K562 (cell line): ENCODE results near the gene SYNJ2. TPM values are rescaled to one million over a fixed set of nuclear protein-coding genes. Genes with fewer than 3 reads are reported as not detected.

Experiments
- BRD4 ChIP-seq: fragments of 200-600 bp; sonication (generic); IDR thresholded peaks from 2 replicates; pipeline ENCODE4 v1.6.1; 2017; ENCODE audit warnings: inconsistent platforms
- GABPA ChIP-seq: fragments of 200-800 bp; sonication (Bioruptor generic); conservative IDR thresholded peaks from 2 replicates; pipeline ENCODE4 v1.6.1; 2016; ENCODE audit warnings: low read depth, missing genetic modification characterization, missing compliant biosample characterization
- GTF2A2 ChIP-seq: IDR thresholded peaks from 2 replicates; pipeline ENCODE4 v1.6.1; 2016; ENCODE audit warnings: mild to moderate bottlenecking, missing genetic modification characterization, missing compliant biosample characterization
- HDGF ChIP-seq: fragments of 450-650 bp; IDR thresholded peaks from 2 replicates; pipeline ENCODE4 v1.6.1; 2016
- KDM5B ChIP-seq: fragments of 200-600 bp; sonication (generic); IDR thresholded peaks from 2 replicates; pipeline ENCODE4 v1.6.1; 2012; ENCODE audit warnings: low read depth, mild to moderate bottlenecking, moderate library complexity, low read length, control low read depth, inconsistent platforms; ENCODE audit not compliant: insufficient replicate concordance
- MIER1 ChIP-seq: fragments of 450-650 bp; IDR thresholded peaks from 2 replicates; pipeline ENCODE4 v1.6.1; 2016; ENCODE audit warnings: antibody characterized with exemption, mild to moderate bottlenecking, low read depth
- NEUROD1 ChIP-seq: fragments of 150-350 bp; IDR thresholded peaks from 2 replicates; pipeline ENCODE4 v1.6.1; 2014; ENCODE audit warnings: borderline replicate concordance, low read length, low read depth; ENCODE audit not compliant: partially characterized antibody
- NR2C2 ChIP-seq, 2 experiments: fragments of 200-800 bp in 1 of 2; sonication (Bioruptor generic) in 1 of 2; sonication (generic) in 1 of 2; formaldehyde crosslinking in 1 of 2; IDR thresholded peaks; 2 replicates each; pipeline versions ENCODE4 v1.6.1 to v1.8.0; 2016 to 2022; ENCODE audit warnings: mild to moderate bottlenecking in 1 of 2, missing compliant biosample characterization in 1 of 2, missing genetic modification characterization in 1 of 2, missing genetic modification reagents in 1 of 2
- POLR2H ChIP-seq: IDR thresholded peaks from 2 replicates; pipeline ENCODE4 v1.6.1; 2016; ENCODE audit warnings: missing genetic modification characterization, low read depth, mild to moderate bottlenecking, control low read depth, missing compliant biosample characterization, moderate library complexity
- SIX5 ChIP-seq, 2 experiments: IDR thresholded peaks; 2 replicates each; pipeline ENCODE4 v1.6.1; 2011; ENCODE audit warnings: low read length in 2 of 2, borderline replicate concordance in 1 of 2, low read depth in 1 of 2, mild to moderate bottlenecking in 1 of 2, moderate library complexity in 1 of 2; ENCODE audit not compliant: insufficient read depth in 1 of 2
- TEAD4 ChIP-seq, 2 experiments: sonication (generic) in 1 of 2; formaldehyde crosslinking in 1 of 2; IDR thresholded peaks; 2 replicates each; pipeline versions ENCODE4 v1.6.1 to v1.8.0; 2012 to 2022; ENCODE audit warnings: borderline replicate concordance in 1 of 2, inconsistent platforms in 1 of 2, low read length in 1 of 2, mild to moderate bottlenecking in 1 of 2, missing genetic modification reagents in 1 of 2
- TGIF2 ChIP-seq: sonication (generic); formaldehyde crosslinking; IDR thresholded peaks from 2 replicates; pipeline ENCODE4 v1.8.1; 2022; ENCODE audit warnings: mild to moderate bottlenecking, missing genetic modification reagents, moderate library complexity
- ZBTB1 ChIP-seq: sonication (generic); formaldehyde crosslinking; IDR thresholded peaks from 2 replicates; pipeline ENCODE4 v1.8.1; 2023; ENCODE audit warnings: missing genetic modification reagents, low read depth, mild to moderate bottlenecking, borderline replicate concordance
- ZNF12 ChIP-seq: sonication (generic); formaldehyde crosslinking; IDR thresholded peaks from 2 replicates; pipeline ENCODE4 v1.4.0; 2020; ENCODE audit warnings: mild to moderate bottlenecking, missing genetic modification reagents
- polyA plus RNA-seq, 8 experiments: library from polyadenylated mRNA; depleted of rRNA in 4 of 8; stranded (reverse) in 5 of 8; unstranded in 3 of 8; fragments of >200 nt; fragmentation: Nextera tagmentation in 2 of 8; fragmentation: Illumina TruSeq in 1 of 8; extraction: Ambion mirVana in 2 of 8; extraction: Trizol in 1 of 8; gene quantifications; 2 replicates each; pipeline versions ENCODE4 v1.2.1 to v1.2.3, GENCODE V29; 2011 to 2014; ENCODE audit warnings: inconsistent platforms in 1 of 8, missing spikeins in 1 of 8
- total RNA-seq, 7 experiments: library from RNA; depleted of rRNA in 6 of 7; stranded (reverse); fragments of >200 nt in 6 of 7; fragmentation: Illumina TruSeq in 2 of 7; extraction: Trizol in 2 of 7; gene quantifications; 2 replicates each; pipeline versions ENCODE4 v1.2.1 to v1.2.3, GENCODE V29; 2011 to 2021; ENCODE audit warnings: low replicate concordance in 1 of 7
- TF ChIP-seq, protein P1 (sequence below): sonication (generic); formaldehyde crosslinking; IDR thresholded peaks from 2 replicates; pipeline ENCODE4 v1.8.0; 2022; ENCODE audit warnings: mild to moderate bottlenecking, missing genetic modification reagents
- TF ChIP-seq, protein P2 (sequence below): sonication (generic); formaldehyde crosslinking; IDR thresholded peaks from 2 replicates; pipeline ENCODE4 v1.8.0; 2022; ENCODE audit warnings: missing genetic modification reagents, mild to moderate bottlenecking, moderate library complexity, borderline replicate concordance
- TF ChIP-seq, protein P3 (sequence below), 2 experiments: IDR thresholded peaks in 1 of 2; conservative IDR thresholded peaks in 1 of 2; 2 replicates each; pipeline ENCODE4 v1.6.1; 2016; ENCODE audit warnings: low read depth in 2 of 2, mild to moderate bottlenecking in 1 of 2, missing compliant biosample characterization in 1 of 2, missing genetic modification characterization in 1 of 2, moderate library complexity in 1 of 2

SYNJ2 gene
- total and polyA plus RNA-seq, 9 of the 15 experiments (the other 6 are each of a cell fraction or from before 2014, with no cell fraction given) = 3.0 to 27.7 (median 17.8) TPM

DNA sequence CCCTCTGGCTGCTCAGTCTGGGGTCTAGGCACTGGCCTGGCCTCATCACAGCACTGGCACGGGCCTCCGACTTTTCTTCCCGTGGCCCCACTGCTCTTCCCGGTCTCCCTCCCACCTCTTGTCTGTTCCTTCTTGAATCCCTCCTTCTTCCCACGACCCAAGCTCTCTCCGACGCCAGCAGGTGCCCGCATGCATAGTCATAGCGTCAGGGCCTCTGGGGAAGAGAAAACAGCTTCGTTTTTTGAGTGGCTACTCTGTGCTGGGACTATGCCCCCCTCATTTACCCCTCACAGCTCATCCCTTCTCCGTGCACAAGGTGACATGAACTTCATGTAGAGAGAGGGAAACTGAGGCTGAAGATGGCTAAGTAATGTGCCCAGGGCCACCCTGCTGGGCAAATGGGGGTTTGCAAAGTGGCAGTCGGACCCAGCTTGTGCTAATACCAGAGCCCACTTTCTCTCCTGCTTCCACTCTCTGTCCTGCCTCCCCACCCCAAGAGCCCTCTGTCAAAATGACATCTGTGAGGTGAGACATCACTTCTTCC, 59.2 kb downstream of the SYNJ2 start (continued):
- TF ChIP-seq, protein P1, sequence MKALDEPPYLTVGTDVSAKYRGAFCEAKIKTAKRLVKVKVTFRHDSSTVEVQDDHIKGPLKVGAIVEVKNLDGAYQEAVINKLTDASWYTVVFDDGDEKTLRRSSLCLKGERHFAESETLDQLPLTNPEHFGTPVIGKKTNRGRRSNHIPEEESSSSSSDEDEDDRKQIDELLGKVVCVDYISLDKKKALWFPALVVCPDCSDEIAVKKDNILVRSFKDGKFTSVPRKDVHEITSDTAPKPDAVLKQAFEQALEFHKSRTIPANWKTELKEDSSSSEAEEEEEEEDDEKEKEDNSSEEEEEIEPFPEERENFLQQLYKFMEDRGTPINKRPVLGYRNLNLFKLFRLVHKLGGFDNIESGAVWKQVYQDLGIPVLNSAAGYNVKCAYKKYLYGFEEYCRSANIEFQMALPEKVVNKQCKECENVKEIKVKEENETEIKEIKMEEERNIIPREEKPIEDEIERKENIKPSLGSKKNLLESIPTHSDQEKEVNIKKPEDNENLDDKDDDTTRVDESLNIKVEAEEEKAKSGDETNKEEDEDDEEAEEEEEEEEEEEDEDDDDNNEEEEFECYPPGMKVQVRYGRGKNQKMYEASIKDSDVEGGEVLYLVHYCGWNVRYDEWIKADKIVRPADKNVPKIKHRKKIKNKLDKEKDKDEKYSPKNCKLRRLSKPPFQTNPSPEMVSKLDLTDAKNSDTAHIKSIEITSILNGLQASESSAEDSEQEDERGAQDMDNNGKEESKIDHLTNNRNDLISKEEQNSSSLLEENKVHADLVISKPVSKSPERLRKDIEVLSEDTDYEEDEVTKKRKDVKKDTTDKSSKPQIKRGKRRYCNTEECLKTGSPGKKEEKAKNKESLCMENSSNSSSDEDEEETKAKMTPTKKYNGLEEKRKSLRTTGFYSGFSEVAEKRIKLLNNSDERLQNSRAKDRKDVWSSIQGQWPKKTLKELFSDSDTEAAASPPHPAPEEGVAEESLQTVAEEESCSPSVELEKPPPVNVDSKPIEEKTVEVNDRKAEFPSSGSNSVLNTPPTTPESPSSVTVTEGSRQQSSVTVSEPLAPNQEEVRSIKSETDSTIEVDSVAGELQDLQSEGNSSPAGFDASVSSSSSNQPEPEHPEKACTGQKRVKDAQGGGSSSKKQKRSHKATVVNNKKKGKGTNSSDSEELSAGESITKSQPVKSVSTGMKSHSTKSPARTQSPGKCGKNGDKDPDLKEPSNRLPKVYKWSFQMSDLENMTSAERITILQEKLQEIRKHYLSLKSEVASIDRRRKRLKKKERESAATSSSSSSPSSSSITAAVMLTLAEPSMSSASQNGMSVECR = peak; percentile 7; the same call in 1 of the 2 replicates
- 0 out of 2 replicates have a peak, but pooled peaks have one; percentile 28 for TF ChIP-seq BRD4
- TF ChIP-seq KDM5B = peak; percentile 60
- TF ChIP-seq ZNF12 (CRISPR knock-in tag) = 0 out of 2 replicates have a peak, but pooled peaks have one; percentile 9
- 0 out of 2 replicates have a peak, but pooled peaks have one; percentile 59 for TF ChIP-seq ZBTB1
- TF ChIP-seq TGIF2 (CRISPR knock-in tag) = no peak
- TF ChIP-seq HDGF = peak; percentile 86; the same call in 1 of the 2 replicates
- no peak for TF ChIP-seq NEUROD1
- no peak for TF ChIP-seq POLR2H
- TF ChIP-seq, protein P2, sequence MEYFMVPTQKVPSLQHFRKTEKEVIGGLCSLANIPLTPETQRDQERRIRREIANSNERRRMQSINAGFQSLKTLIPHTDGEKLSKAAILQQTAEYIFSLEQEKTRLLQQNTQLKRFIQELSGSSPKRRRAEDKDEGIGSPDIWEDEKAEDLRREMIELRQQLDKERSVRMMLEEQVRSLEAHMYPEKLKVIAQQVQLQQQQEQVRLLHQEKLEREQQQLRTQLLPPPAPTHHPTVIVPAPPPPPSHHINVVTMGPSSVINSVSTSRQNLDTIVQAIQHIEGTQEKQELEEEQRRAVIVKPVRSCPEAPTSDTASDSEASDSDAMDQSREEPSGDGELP (CRISPR knock-in tag) = 0 out of 2 replicates have a peak, but pooled peaks have one; percentile 24
- no peak for TF ChIP-seq NR2C2 (CRISPR knock-in tag; IDR thresholded peaks at IDR 0.05)
- TF ChIP-seq NR2C2 (tag; IDR thresholded peaks at IDR 0.05) = no peak; the same call in 1 of the 2 replicates
- 0 out of 2 replicates have a peak, but pooled peaks have one; percentile 4 for TF ChIP-seq GABPA (tag)
- TF ChIP-seq, protein P3, sequence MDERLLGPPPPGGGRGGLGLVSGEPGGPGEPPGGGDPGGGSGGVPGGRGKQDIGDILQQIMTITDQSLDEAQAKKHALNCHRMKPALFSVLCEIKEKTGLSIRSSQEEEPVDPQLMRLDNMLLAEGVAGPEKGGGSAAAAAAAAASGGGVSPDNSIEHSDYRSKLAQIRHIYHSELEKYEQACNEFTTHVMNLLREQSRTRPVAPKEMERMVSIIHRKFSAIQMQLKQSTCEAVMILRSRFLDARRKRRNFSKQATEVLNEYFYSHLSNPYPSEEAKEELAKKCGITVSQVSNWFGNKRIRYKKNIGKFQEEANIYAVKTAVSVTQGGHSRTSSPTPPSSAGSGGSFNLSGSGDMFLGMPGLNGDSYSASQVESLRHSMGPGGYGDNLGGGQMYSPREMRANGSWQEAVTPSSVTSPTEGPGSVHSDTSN (CRISPR knock-in tag; IDR thresholded peaks at IDR 0.05; ENCODE audit: low read depth) = no peak
- TF ChIP-seq, protein P3 (tag; conservative IDR thresholded peaks at IDR 0.05; ENCODE audit: low read depth) = no peak
- TF ChIP-seq SIX5 (IDR thresholded peaks at IDR 0.05; ENCODE audit: borderline replicate concordance in 1 of 2, insufficient read depth in 1 of 2, low read depth in 1 of 2, low read length in 2 of 2) = no peak
- TF ChIP-seq GTF2A2 = 0 out of 2 replicates have a peak, but pooled peaks have one; percentile 36
- TF ChIP-seq MIER1 = 0 out of 2 replicates have a peak, but pooled peaks have one; percentile 18
- no peak for TF ChIP-seq TEAD4 (IDR thresholded peaks at IDR 0.05; ENCODE audit: low read length)
- TF ChIP-seq TEAD4 (CRISPR knock-in tag; IDR thresholded peaks at IDR 0.05; ENCODE audit: borderline replicate concordance) = 0 out of 2 replicates have a peak, but pooled peaks have one; percentile 1
